Erythroblast (primary cell): ENCODE measurements around the gene GPC3.

Experiments
- GATA1 ChIP-seq: IDR thresholded peaks from 2 replicates; pipeline ENCODE4 v1.6.1; 2011; ENCODE audit warnings: low read depth, mild to moderate bottlenecking, control low read depth, low read length, moderate library complexity
- POLR2A ChIP-seq: IDR thresholded peaks from 2 replicates; pipeline ENCODE4 v1.6.1; 2011; ENCODE audit warnings: mild to moderate bottlenecking, low read length

DNA sequence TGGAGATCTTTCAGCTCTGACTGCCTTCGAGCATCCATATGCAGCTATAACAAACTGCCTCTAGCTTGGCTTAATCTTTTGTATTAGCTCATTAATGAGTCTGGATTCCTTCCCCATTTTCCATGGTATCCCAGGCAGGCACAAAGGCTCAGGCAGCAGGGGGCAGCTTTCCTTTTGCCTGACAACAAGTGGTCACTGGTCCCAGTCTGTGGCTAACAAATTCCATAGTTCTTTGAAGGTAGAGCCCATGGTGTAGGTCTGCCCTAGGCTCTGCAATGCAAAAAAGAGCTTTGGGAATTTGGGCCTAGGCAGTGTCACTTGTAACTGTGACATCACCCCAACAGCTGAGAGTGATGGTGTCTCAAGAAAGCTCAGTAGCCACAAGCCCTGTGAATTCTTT is 335.7 kb downstream of the GPC3 start:
- TF ChIP-seq POLR2A (no peak), GATA1 (no peak)
